ENCODE measurements around the gene SLC6A19. TPM values are rescaled to one million over a fixed set of nuclear protein-coding genes. Genes with fewer than 3 reads are reported as not detected.

Gene SLC6A19
- total and polyA plus RNA-seq, 9 donors: 0.08 to 1.5 TPM; not detected in 7

DNA sequence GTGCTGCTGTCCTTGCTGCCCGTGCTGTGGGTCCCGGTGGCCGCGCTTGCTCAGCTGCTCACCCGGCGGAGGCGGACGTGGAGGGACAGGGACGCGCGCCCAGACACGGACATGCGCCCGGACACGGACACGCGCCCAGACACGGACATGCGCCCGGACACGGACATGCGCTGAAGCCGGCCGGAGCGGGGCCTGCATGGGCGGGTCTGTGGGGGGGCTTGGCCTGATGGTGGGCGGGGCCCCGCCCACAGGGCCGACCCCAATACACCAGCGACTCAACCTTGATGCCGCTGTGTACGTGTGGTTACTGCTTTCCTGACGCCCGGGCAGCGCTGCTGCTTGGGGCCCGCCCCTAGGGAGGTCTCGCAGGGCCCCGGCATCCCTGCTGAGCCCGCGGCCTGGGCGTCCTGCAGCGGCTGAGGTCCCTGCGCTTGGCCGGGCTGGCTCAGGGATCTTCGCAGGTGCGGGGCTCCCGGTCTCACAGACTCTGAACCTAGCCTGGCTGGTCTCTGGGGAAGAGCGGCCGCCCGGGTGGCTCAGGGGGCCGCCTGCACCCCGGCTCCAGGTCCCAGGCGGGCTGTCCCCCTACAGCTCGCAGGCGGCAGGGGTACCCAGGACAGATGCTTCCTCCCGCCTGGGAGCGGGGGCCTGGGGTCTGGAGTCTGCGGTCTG lies 44.6 kb downstream of the SLC6A19 start:
- Histone ChIP-seq H3K27ac (no peak overlapping the region), H3K36me3 (no peaks in the 10 kb centered on the region), H3K27me3 (no peaks in the 10 kb centered on the region), H3K4me3 (no peak overlapping the region), H3K4me1 (ENCODE audit: insufficient read depth) (no peaks in the 10 kb centered on the region), H3K9me3 (no peaks in the 10 kb centered on the region)
- no peak for DNase-seq
- TF ChIP-seq EP300 (IDR thresholded peaks at IDR 0.05): no peak
- TF ChIP-seq, protein P1, sequence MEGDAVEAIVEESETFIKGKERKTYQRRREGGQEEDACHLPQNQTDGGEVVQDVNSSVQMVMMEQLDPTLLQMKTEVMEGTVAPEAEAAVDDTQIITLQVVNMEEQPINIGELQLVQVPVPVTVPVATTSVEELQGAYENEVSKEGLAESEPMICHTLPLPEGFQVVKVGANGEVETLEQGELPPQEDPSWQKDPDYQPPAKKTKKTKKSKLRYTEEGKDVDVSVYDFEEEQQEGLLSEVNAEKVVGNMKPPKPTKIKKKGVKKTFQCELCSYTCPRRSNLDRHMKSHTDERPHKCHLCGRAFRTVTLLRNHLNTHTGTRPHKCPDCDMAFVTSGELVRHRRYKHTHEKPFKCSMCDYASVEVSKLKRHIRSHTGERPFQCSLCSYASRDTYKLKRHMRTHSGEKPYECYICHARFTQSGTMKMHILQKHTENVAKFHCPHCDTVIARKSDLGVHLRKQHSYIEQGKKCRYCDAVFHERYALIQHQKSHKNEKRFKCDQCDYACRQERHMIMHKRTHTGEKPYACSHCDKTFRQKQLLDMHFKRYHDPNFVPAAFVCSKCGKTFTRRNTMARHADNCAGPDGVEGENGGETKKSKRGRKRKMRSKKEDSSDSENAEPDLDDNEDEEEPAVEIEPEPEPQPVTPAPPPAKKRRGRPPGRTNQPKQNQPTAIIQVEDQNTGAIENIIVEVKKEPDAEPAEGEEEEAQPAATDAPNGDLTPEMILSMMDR (IDR thresholded peaks at IDR 0.05): no peak
- no peak for TF ChIP-seq POLR2A (IDR thresholded peaks at IDR 0.05)
- 20 to 35% (median 31%) methylated on average over 38 to 58 of the region's 58 CpGs for WGBS, 3 donors
- intact Hi-C loops (cut with DNase I): no loop called here

DNA sequence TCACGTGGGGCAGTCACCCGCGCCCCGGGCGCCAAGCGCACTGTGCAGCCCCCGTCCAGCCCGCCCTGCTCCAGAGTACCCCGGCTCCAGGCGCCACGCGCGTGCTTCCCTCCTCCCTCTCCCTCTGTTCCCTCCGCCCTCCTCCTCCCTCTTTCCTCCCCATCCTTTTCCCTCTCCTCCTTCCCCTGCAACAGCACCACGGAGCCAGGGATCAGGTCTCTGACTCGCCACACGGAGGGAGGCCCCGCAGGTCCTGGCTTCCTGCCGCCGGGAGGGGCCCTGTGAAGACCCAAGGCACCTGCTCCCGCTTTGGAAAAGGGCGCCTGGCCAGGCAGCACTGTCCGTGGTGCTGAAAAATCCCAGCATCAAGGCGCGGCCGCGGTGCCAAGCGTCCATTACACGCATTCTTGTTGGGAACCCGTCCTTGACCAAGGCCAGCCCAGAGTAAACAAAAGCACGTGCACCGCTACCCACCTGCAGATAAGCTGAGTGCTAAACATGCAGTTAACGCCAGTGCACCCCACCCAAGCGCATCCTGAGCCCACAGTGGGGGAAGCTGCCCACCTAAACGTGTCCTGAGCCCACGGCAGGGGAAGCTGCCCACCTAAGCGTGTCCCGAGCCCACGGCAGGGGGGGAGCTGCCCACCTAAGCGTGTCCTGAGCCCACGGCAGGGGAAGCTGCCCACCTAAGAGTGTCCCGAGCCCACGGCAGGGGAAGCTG lies 45.5 kb downstream of the SLC6A19 start:
- WGBS, 3 donors: 12 to 18% (median 13%) methylated on average over 43 of the region's 43 CpGs
- H3K9me3 ChIP-seq: no peaks in the 10 kb centered on the region
- TF ChIP-seq POLR2A (IDR thresholded peaks at IDR 0.05) (no peak), EP300 (IDR thresholded peaks at IDR 0.05) (no peak)
- TF ChIP-seq, protein P1 (IDR thresholded peaks at IDR 0.05): no peak
- no peaks in the 10 kb centered on the region for H3K36me3 ChIP-seq
- H3K27ac ChIP-seq: no peak overlapping the region
- H3K4me3 ChIP-seq: no peak overlapping the region
- H3K4me1 ChIP-seq (ENCODE audit: insufficient read depth): no peaks in the 10 kb centered on the region
- H3K27me3 ChIP-seq: no peaks in the 10 kb centered on the region
- intact Hi-C loops (cut with DNase I): no loop called here
- peak in 2 of 5 donors; percentile 37 to 55 for DNase-seq

DNA sequence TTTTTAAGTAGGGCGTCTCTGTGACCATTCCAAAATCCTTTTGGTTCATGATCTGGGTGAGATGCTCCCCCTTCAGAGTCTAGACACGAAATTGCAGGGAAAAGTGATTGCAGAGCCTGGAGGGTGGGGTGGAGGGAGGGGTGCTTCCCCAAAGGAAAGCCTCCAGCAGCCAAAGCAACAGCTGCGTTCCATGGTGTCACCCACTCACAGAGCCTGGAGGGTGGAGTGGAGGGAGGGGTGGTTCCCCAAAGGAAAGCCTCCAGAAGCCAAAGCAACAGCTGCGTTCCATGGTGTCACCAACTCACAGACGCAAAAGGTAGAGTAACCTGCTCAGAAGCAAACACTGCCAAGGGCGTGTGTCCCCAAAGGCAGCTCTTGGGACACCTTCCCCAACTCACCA lies 46.4 kb downstream of the SLC6A19 start:
- TF ChIP-seq EP300 (IDR thresholded peaks at IDR 0.05) (no peak), POLR2A (IDR thresholded peaks at IDR 0.05) (no peak)
- TF ChIP-seq, protein P1 (IDR thresholded peaks at IDR 0.05): no peak
- intact Hi-C loops (cut with DNase I): no loop called here
- Histone ChIP-seq H3K4me3 (no peak overlapping the region), H3K9me3 (no peaks in the 10 kb centered on the region), H3K27ac (no peak overlapping the region), H3K4me1 (ENCODE audit: insufficient read depth) (no peaks in the 10 kb centered on the region), H3K27me3 (no peaks in the 10 kb centered on the region), H3K36me3 (no peaks in the 10 kb centered on the region)
- WGBS, 3 donors: 73 to 76% (median 75%) methylated on average over 6 of the region's 6 CpGs
- DNase-seq: no peak

DNA sequence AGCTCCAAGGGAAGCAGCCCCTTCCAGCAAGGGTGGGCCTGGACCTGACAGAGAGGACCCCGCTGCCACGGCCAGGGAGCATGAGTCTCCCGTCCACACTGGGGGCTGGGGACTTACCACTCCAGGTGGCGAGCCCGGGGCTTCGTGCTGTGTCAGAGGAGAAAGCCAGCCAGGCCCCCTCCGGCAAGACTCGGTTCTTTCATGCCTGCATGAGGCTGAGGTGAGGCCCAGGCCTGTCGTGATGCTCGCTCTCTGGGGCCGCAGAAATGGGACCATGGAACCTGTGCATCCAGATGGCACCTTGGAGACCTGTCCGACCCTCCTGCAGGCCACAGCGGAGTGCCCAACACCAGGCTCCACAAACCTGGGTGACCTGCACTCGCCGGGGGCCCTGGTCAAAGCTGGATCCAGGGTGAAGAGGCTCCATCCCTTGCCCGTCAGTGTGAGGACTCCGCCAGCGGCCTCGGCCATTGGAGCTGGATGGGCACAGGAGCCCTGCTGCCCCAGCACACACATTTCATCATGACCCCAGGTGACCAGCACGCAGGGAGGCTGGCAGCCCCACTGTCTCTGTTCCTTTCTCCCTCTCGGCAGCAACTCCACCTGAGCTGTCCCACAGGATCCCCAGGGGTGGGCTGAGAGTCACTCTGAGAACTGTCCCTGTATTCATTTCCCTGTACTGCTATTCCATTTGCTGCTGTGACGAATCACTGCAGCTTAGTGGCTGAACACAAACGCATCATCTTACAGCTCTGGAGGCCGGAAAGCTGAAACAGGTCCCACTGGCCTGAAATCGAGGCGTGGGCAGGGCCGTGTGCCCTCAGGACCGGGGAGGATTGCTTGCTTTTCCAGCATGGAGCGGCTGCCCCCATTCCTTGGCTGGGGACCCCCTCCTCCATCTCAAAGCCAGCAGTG lies 48.2 kb downstream of the SLC6A19 start:
- 66 to 80% (median 71%) methylated on average over 29 of the region's 29 CpGs for WGBS, 3 donors
- H3K4me1 ChIP-seq (ENCODE audit: insufficient read depth): no peaks in the 10 kb centered on the region
- H3K36me3 ChIP-seq: no peaks in the 10 kb centered on the region
- no peak for DNase-seq
- no peak for TF ChIP-seq POLR2A (IDR thresholded peaks at IDR 0.05)
- TF ChIP-seq, protein P1 (IDR thresholded peaks at IDR 0.05): no peak
- TF ChIP-seq EP300 (IDR thresholded peaks at IDR 0.05): no peak
- no peak overlapping the region for H3K27ac ChIP-seq
- H3K27me3 ChIP-seq: no peaks in the 10 kb centered on the region
- H3K4me3 ChIP-seq: no peak overlapping the region
- no peaks in the 10 kb centered on the region for H3K9me3 ChIP-seq
- intact Hi-C loops (cut with DNase I): no loop called here
